ENCODE results near the gene PIEZO2.
"Not testable (repeated sequence)": the region's sequence is repeated elsewhere in the genome, so short reads cannot be mapped to it uniquely, and the experiment has no call there.

The PIEZO2 gene

DNA sequence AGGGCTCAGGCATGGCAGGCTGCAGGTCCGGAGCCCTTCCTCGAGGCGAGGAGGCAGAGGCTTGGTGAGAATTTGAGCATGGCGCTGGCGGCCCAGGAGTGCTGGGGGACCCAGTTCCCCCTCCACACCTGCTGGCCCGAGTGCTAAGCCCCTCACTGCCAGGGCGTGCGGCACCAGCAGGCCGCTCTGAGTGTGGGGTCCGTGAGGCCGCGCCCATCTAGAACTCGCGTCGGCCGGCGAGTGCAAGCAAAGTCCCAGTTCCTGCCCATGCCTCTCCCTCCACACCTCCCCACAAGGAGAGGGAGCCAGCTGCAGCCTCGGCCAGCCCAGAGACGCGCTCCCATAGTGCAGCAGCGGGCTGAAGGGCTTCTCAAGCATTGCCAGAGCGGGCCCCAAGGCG lies 233.0 kb downstream of the PIEZO2 start:
- H3K27ac Mint-ChIP-seq: no peak overlapping the region
- ATAC-seq: no peak

DNA sequence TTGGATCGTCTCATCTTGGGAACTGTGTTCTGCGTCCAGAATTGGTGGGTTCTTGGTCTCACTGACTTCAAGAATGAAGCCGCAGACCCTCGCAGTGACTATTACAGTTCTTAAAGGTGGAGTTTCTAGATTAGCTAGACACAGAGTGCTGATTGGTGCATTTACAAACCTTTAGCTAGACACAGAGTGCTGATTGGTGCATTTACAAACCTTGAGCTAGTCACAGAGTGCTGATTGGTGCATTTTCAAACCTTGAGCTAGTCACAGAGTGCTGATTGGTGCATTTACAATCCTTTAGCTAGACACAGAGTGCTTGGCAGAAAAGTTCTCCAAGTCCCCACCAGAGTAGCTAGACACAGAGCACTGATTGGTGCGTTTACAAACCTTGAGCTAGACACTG lies 233.6 kb downstream of the PIEZO2 start:
- H3K27ac Mint-ChIP-seq, H3K27me3 Mint-ChIP-seq, H3K4me1 Mint-ChIP-seq, H3K4me3 Mint-ChIP-seq, ATAC-seq, DNase-seq, H3K9me3 Mint-ChIP-seq: not testable (repeated sequence)

More for the DNA sequence above, 233.0 kb downstream of the PIEZO2 start:
- no peak for DNase-seq
- no peak overlapping the region for H3K4me3 Mint-ChIP-seq
- H3K27me3 Mint-ChIP-seq: no peaks in the 10 kb centered on the region
- no peaks in the 10 kb centered on the region for H3K4me1 Mint-ChIP-seq
- no peaks in the 10 kb centered on the region for H3K9me3 Mint-ChIP-seq

DNA sequence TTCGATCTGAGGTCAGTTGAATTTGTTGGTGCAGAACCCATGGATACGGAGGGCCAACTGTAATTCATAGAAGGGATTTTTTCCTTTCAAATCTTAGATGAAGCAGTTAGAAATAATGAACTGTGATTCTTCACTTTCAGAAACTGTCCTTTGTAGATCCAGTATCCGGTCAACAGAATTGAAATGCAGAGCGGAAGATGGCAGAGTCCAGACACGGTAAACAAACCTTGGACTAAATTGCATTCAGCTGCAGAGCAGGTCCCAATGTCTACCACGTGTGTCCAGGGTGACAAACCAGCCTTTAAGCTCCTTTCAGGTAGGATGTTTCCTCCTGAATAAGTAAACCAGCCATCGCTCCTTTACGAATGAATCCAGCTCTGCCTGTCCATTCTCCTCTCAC lies 234.8 kb downstream of the PIEZO2 start:
- H3K27ac Mint-ChIP-seq, ATAC-seq: not testable (repeated sequence)

DNA sequence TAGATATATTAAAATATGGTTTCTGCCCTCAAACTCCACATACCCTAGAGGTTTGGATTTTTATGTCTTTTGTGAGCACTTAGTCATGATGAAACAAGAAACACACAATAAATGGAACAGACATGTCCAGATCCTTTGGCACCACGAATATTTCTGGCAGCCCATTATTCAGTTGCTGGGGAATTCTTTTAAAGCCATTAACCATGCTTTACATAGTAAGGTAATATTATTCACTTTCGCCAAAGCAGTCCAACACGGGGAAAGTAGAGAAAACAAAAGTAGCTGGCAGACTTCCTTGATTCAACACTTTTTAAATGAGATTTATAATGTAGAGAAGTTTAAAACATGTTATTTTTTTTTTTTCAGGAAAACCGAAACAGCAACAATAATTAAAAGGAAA lies 235.4 kb downstream of the PIEZO2 start:
- H3K4me3 Mint-ChIP-seq: no peak overlapping the region
- ATAC-seq (no peak), DNase-seq (no peak)
- H3K27ac Mint-ChIP-seq: no peak overlapping the region
- no peaks in the 10 kb centered on the region for H3K4me1 Mint-ChIP-seq
- H3K27me3 Mint-ChIP-seq: no peaks in the 10 kb centered on the region
- peaks cover 0 to 3% of the 10 kb centered on the region in 2 donors for H3K9me3 Mint-ChIP-seq

More for the DNA sequence above, 234.8 kb downstream of the PIEZO2 start:
- not testable (repeated sequence) for H3K4me3 Mint-ChIP-seq, H3K4me1 Mint-ChIP-seq, DNase-seq, H3K27me3 Mint-ChIP-seq, H3K9me3 Mint-ChIP-seq

DNA sequence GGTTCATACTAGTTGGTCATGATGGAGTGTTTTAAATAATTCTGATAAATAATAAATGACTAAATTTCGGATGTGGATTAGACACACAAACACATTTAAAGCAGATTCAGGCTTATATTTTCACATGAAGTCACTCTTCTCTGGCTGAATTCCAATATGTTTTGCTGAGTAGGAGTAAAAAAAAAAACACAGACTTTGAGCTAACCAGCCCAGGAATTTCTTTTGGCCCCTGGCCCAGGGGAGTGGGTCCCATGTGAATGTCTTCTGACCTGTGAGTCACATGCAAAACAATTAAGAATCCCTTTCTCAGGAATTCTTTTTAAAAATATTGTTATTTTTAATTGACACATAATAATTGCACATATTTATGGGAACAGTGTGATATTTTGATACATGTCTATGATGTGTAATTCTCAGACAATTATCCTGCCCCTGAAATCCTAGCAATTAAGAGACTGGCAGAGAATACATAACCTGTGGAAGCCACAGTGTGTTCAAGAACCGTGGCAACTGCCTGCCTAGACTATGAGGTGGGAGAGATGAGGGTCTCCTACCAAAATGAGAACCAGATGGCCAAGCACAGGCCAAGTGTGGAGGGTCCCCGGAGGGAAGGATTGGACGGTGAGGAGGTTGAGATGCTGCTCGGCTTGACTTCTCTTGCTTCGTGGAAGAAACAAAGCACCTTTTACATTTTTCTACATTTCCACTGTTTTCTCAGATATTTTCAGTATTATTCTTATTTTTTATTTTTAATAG lies 236.4 kb downstream of the PIEZO2 start:
- Mint-ChIP-seq H3K4me1 (no peaks in the 10 kb centered on the region), H3K9me3 (peaks cover 0 to 6% of the 10 kb centered on the region in 2 donors), H3K4me3 (no peak overlapping the region), H3K27ac (no peak overlapping the region), H3K27me3 (no peaks in the 10 kb centered on the region)
- DNase-seq (no peak), ATAC-seq (no peak)

DNA sequence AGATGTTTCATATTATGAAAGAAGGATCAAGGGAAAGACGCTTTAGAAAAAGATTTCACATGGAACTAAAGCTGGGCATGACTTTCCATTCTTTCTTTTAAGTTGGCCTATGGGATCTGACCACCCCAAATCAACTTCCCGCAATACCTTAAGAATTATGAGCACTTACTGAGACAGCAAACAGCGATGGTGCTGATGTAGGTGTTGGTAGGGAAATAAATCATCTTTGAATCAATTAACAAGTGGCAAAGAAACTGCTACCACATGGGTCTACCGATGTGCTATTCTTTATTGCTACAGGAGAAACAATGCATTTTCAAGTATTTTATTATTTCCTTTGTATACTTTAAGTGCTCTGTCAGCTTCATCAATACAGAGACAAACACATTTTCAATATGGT lies 239.6 kb downstream of the PIEZO2 start:
- ATAC-seq: no peak
- Mint-ChIP-seq H3K4me3 (no peak overlapping the region), H3K27me3 (no peaks in the 10 kb centered on the region), H3K4me1 (no peaks in the 10 kb centered on the region), H3K9me3 (peaks cover 0 to 6% of the 10 kb centered on the region in 2 donors), H3K27ac (no peak overlapping the region)
- DNase-seq: no peak

DNA sequence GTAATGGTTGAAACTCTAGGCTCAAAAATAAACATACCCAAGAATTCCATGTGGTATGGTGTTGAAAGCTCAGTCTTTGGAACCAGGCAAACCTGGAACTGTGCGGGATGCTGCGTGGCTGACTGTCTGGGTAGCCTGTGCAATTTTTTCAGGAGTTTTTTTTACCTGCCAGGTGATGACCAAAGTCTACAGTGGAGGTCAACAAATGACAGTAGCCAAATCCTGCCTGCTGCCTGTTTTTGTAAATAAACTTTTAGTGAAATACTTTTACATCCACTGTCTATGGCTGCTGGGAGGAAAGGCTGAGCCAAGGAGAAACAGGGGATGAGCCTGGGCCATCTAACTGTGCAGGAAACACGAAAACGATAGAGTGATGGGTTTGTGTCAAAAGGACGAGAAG lies 240.6 kb downstream of the PIEZO2 start:
- DNase-seq (no peak), ATAC-seq (no peak)
- no peaks in the 10 kb centered on the region for H3K4me1 Mint-ChIP-seq
- H3K27ac Mint-ChIP-seq: no peak overlapping the region
- H3K27me3 Mint-ChIP-seq: no peaks in the 10 kb centered on the region
- no peak overlapping the region for H3K4me3 Mint-ChIP-seq
- H3K9me3 Mint-ChIP-seq: peaks cover 0 to 6% of the 10 kb centered on the region in 2 donors

DNA sequence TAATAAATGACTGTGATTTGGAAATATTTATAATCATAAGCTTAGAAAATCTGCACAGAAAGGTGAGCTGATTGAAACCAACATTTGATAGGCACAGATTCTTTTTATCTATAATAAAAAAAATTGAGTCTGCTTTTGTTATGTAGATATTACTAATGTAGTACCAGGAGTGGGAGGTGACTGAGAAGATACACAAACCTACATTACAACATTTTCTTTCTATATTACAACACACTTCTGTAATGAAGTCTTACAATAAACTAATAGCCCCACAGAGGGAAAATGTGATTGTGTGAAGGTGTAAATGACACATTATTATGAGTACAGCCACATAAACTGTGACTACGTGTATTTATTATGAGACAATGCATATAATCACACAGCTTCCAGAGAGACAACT lies 241.6 kb downstream of the PIEZO2 start:
- DNase-seq (no peak), ATAC-seq (no peak)
- no peaks in the 10 kb centered on the region for H3K27me3 Mint-ChIP-seq
- H3K4me1 Mint-ChIP-seq: no peaks in the 10 kb centered on the region
- no peak overlapping the region for H3K27ac Mint-ChIP-seq
- peaks cover 0 to 6% of the 10 kb centered on the region in 2 donors for H3K9me3 Mint-ChIP-seq
- H3K4me3 Mint-ChIP-seq: no peak overlapping the region

DNA sequence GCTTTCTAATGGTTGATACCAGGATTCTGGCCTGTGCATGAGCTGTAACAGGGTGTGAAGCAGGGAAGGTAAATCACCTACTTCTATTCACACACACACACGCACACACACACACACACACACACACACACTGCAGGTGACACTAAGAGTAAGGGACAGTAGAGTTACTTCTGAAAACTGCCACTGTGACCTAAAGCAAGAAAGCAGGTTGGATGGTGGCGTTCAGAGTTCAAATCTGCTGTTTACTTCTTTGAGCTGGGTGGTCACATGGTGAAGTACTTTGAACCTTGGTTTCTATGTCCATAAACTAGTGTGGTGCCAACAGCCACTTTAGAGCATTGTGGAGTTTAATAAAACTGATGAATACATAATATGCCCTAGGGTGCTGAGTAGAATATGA lies 248.0 kb downstream of the PIEZO2 start:
- Mint-ChIP-seq H3K27me3 (no peaks in the 10 kb centered on the region), H3K4me3 (no peak overlapping the region), H3K9me3 (no peaks in the 10 kb centered on the region), H3K4me1 (no peaks in the 10 kb centered on the region), H3K27ac (no peak overlapping the region)
- DNase-seq: no peak
- no peak for ATAC-seq

DNA sequence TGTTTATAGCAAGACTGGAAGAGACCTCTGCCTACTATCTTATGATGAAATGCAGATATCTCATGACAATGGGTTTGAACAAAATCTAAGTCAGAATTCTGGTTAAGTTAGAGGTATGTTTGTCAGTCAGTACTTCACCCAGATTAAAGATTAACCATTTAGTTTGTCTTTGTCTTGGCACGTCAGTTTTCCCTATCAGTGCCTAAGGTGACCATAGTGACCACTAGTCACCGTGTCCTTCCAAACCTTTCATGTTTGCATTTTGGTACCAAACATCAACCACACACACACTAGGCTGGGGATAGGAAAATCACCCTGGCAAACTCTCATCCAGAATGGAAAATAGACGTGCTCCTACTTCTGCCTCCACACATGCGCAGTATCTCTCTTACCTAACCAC lies 248.9 kb downstream of the PIEZO2 start:
- no peak for DNase-seq
- H3K4me3 Mint-ChIP-seq: no peak overlapping the region
- H3K27ac Mint-ChIP-seq: no peak overlapping the region
- no peaks in the 10 kb centered on the region for H3K9me3 Mint-ChIP-seq
- no peaks in the 10 kb centered on the region for H3K27me3 Mint-ChIP-seq
- no peaks in the 10 kb centered on the region for H3K4me1 Mint-ChIP-seq
- ATAC-seq: no peak

DNA sequence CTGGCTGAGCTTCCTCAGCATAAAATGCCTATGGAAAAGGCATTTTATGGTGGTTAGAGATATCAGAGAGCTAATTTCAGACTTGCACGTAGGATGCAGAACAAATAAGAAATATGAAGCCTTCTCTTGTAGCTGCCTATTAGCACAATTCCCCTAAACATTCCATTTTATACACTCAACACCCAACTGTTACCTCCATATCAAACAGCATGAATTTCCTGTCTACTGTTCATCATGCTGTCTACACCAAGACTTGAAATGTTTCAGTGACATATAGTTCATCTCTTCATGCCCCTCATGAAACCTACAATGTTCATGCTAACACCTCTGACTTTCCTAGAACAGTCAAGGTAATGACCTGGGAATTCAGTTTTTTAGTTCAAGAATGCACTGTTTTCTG lies 249.9 kb downstream of the PIEZO2 start:
- ATAC-seq (no peak), DNase-seq (no peak)
- peaks cover 4% of the 10 kb centered on the region for H3K4me1 Mint-ChIP-seq
- H3K27ac Mint-ChIP-seq: no peak overlapping the region
- H3K27me3 Mint-ChIP-seq: no peaks in the 10 kb centered on the region
- H3K4me3 Mint-ChIP-seq: no peak overlapping the region
- no peaks in the 10 kb centered on the region for H3K9me3 Mint-ChIP-seq

DNA sequence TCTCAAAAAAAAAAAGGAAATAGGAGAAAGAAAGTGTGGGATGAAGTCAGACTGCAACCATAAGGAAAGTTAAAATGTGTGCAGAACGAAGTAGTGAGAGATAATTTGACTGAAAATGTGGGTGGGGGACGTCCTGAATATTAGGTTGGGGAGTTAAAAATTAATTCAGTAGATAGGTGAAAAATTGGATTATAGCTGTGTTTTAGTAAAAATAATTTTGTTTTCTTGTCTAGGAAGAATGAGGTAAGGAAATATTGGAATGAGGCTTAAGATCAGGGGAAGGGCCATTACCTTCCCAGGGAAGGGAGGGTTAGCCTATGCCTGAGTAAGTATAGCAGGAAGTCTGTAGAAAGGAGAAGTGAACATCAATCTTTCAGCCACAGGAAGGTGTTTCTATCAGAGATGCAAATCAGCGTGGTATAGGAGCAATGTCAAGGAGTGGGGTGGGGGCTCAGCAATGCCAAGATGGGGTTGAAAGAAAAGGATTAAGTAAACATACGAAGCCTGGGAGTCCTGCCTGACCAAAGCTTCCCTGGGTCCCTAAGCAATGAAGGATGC lies 250.9 kb downstream of the PIEZO2 start:
- ATAC-seq: no peak
- no peak for DNase-seq
- H3K27me3 Mint-ChIP-seq: no peaks in the 10 kb centered on the region
- H3K27ac Mint-ChIP-seq: no peak overlapping the region
- H3K4me1 Mint-ChIP-seq: peaks cover 12% of the 10 kb centered on the region
- no peak overlapping the region for H3K4me3 Mint-ChIP-seq
- no peaks in the 10 kb centered on the region for H3K9me3 Mint-ChIP-seq

DNA sequence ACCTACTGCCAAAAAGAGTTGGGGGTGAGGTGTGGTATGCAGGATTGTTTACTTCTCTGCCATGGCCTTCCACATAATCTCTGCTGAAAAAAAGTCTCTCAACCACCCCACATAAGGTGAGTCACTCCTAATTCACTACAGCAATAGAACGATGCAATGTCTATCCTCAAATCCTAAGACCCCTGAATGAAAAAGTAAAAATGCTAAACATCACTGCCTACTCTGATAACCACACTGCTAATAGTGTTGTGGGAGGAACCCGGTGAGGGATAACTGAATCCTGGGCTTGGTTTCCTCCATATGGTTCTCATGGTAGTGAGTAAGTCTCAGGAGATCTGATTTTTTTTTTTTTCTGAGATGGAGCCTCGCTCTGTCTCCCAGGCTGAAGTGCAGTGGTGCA lies 252.5 kb downstream of the PIEZO2 start:
- no peaks in the 10 kb centered on the region for H3K9me3 Mint-ChIP-seq
- peaks cover 7% of the 10 kb centered on the region for H3K27me3 Mint-ChIP-seq
- H3K27ac Mint-ChIP-seq: no peak overlapping the region
- H3K4me3 Mint-ChIP-seq: no peak overlapping the region
- H3K4me1 Mint-ChIP-seq: peaks cover 12% of the 10 kb centered on the region
- DNase-seq (no peak), ATAC-seq (no peak)

DNA sequence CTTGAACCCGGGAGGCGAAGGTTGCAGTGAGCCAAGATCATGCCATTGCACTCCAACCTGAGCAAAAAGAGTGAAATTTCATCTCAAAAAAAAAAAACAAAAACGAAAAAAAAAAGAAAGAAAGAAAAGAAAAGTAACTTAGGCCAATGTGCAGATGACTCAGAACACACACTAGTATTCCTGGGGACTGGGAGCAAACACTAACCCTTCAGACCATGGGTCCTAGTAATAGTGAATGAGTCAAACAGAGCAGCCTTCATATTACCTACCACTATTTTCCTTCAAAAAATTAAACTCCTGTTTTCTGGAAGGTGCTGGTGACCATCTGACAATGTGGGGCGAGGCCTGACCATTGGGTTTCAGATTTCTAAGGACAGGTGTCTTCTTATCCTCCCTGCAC lies 253.4 kb downstream of the PIEZO2 start:
- no peak for ATAC-seq
- no peak overlapping the region for H3K27ac Mint-ChIP-seq
- no peak for DNase-seq
- no peak overlapping the region for H3K4me3 Mint-ChIP-seq
- H3K9me3 Mint-ChIP-seq: no peaks in the 10 kb centered on the region
- H3K27me3 Mint-ChIP-seq: peaks cover 7% of the 10 kb centered on the region
- H3K4me1 Mint-ChIP-seq: peaks cover 12% of the 10 kb centered on the region

DNA sequence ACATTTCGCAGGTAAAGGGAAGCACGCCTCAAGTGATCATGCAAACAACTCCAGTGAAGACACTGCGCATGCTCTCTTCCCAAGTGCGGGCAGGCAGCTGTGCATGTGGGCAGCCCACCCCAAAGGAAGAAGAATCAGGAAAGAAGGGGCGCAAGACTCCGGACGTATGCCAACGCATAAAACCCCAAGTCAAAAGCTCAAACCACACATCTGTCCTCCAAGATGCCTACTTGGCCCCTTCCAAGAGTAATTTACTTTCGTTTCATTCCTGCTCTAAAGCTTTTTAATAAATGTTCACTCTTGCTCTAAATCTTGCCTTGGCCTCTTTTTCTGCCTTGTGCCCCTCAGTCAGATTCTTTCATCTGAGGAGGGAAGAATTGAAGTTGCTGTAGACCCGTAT lies 254.9 kb downstream of the PIEZO2 start:
- DNase-seq: no peak
- Mint-ChIP-seq H3K27me3 (peaks cover 7% of the 10 kb centered on the region), H3K4me1 (peaks cover 12% of the 10 kb centered on the region), H3K9me3 (no peaks in the 10 kb centered on the region), H3K27ac (no peak overlapping the region), H3K4me3 (no peak overlapping the region)
- no peak for ATAC-seq

DNA sequence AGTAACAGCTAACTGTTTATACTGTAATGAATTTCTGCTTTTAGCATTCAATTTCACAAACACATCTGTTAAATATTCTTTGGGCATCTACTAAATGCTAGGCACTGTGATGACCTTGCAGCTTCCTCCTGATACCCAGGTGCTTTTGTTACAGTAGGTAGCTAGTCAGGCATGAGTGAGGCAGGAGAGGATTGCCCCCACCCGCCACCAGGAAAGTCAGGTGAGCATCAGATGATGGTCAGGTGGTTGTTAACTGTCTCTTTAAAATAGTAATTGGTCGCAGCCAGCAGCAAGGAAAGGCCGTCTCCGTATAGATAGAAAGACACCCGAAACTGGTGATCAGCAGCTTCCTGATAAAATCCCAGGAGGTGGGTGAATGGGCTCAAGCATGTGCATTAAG lies 255.6 kb downstream of the PIEZO2 start:
- no peak for DNase-seq
- no peak for ATAC-seq
- no peak overlapping the region for H3K27ac Mint-ChIP-seq
- peaks cover 7% of the 10 kb centered on the region for H3K27me3 Mint-ChIP-seq
- no peak overlapping the region for H3K4me3 Mint-ChIP-seq
- no peaks in the 10 kb centered on the region for H3K9me3 Mint-ChIP-seq
- H3K4me1 Mint-ChIP-seq: peaks cover 12% of the 10 kb centered on the region

DNA sequence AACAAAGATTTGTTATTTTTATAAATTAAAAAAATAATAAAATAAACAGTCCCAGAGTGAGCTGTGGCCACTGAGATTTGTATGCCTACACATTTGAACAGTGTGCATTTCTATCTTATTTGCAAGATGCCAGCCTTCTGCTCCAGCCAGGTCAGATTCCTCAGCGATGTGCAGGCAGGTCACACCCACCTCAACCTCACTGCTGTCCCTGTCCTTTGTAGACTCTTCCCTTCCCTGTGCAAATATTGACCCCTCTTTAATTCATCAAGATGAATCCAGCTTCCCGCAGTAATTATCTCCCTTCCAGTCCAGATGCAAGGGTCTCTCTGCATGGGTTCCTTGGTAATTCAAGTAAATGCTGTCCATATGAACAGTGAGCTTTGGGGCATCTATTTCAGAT lies 256.2 kb downstream of the PIEZO2 start:
- peaks cover 7% of the 10 kb centered on the region for H3K27me3 Mint-ChIP-seq
- DNase-seq: no peak

More for the DNA sequence above, 256.2 kb downstream of the PIEZO2 start:
- Mint-ChIP-seq H3K27ac (no peak overlapping the region), H3K9me3 (no peaks in the 10 kb centered on the region), H3K4me1 (peaks cover 12% of the 10 kb centered on the region), H3K4me3 (no peak overlapping the region)
- no peak for ATAC-seq
